HepG2 (cell line): ENCODE data around the gene MAML1. TPM values are rescaled to one million over a fixed set of nuclear protein-coding genes. Genes with fewer than 3 reads are reported as not detected.
A peak's percentile ranks its signal among the peaks of the same experiment; 100 is the strongest.

Experiments
- BHLHE40 ChIP-seq: IDR thresholded peaks from 2 replicates; pipeline ENCODE4 v1.6.1; 2011; ENCODE audit warnings: low read length, improper control_type of control experiment
- CREB1 ChIP-seq, 2 experiments: fragments of 450-650 bp in 1 of 2; IDR thresholded peaks; 2 replicates each; pipeline ENCODE4 v1.6.1; 2016 to 2017; ENCODE audit warnings: control low read depth in 1 of 2, mild to moderate bottlenecking in 1 of 2, missing compliant biosample characterization in 1 of 2, missing genetic modification characterization in 1 of 2
- GFI1 ChIP-seq: sonication (generic); formaldehyde crosslinking; IDR thresholded peaks from 2 replicates; pipeline ENCODE4 v1.5.0; 2020; ENCODE audit warnings: missing genetic modification reagents, mild to moderate bottlenecking, borderline replicate concordance
- PLRG1 ChIP-seq: fragments of 450-650 bp; conservative IDR thresholded peaks from 2 replicates; pipeline ENCODE4 v1.6.1; 2016
- PLSCR1 ChIP-seq: sonication (generic); formaldehyde crosslinking; IDR thresholded peaks from 2 replicates; pipeline ENCODE4 v1.5.0; 2020; ENCODE audit warnings: missing genetic modification reagents, mild to moderate bottlenecking, borderline replicate concordance
- RBM22 ChIP-seq: fragments of 200-400 bp; formaldehyde crosslinking; optimal IDR thresholded peaks from 2 replicates; pipeline ENCODE3; 2017; ENCODE audit warnings: mild to moderate bottlenecking, low read length, moderate library complexity
- RNF2 ChIP-seq: fragments of 450-650 bp; conservative IDR thresholded peaks from 2 replicates; pipeline ENCODE4 v1.6.1; 2016; ENCODE audit warnings: low read depth
- TCF12 ChIP-seq, 2 experiments: fragments of 450-650 bp in 1 of 2; sonication (generic) in 1 of 2; formaldehyde crosslinking in 1 of 2; IDR thresholded peaks; 2 replicates each; pipeline versions ENCODE4 v1.6.1 to v1.8.0; 2017 to 2022; ENCODE audit warnings: antibody characterized with exemption in 1 of 2, mild to moderate bottlenecking in 1 of 2, missing genetic modification reagents in 1 of 2, moderate library complexity in 1 of 2
- ZFX ChIP-seq: sonication (generic); formaldehyde crosslinking; IDR thresholded peaks from 2 replicates; pipeline ENCODE4 v1.4.0; 2020; ENCODE audit warnings: mild to moderate bottlenecking, low read depth, missing genetic modification reagents, moderate library complexity
- ZKSCAN5 ChIP-seq: sonication (generic); formaldehyde crosslinking; IDR thresholded peaks from 2 replicates; pipeline ENCODE4 v1.5.1; 2020; ENCODE audit warnings: mild to moderate bottlenecking, missing genetic modification reagents
- ZNF251 ChIP-seq: sonication (generic); formaldehyde crosslinking; IDR thresholded peaks from 2 replicates; pipeline ENCODE4 v1.9.0; 2021; ENCODE audit warnings: mild to moderate bottlenecking, missing genetic modification reagents
- ZNF329 ChIP-seq: sonication (generic); formaldehyde crosslinking; IDR thresholded peaks from 2 replicates; pipeline ENCODE4 v1.9.0; 2021; ENCODE audit warnings: low read depth, mild to moderate bottlenecking, missing genetic modification reagents
- ZNF407 ChIP-seq: sonication (generic); formaldehyde crosslinking; IDR thresholded peaks from one replicate; pipeline ENCODE4 v1.5.1; 2020; ENCODE audit warnings: mild to moderate bottlenecking, missing genetic modification reagents; ENCODE audit errors: not compliant biosample characterization
- ZNF432 ChIP-seq: sonication (generic); formaldehyde crosslinking; IDR thresholded peaks from 2 replicates; pipeline ENCODE4 v1.5.0; 2020; ENCODE audit warnings: missing genetic modification reagents, mild to moderate bottlenecking, borderline replicate concordance
- ZNF543 ChIP-seq: sonication (generic); formaldehyde crosslinking; IDR thresholded peaks from 2 replicates; pipeline ENCODE4 v1.4.0; 2020; ENCODE audit warnings: mild to moderate bottlenecking, missing genetic modification reagents
- ZNF547 ChIP-seq: sonication (generic); formaldehyde crosslinking; IDR thresholded peaks from 2 replicates; pipeline ENCODE4 v1.5.1; 2020; ENCODE audit warnings: mild to moderate bottlenecking, missing genetic modification reagents
- ZNF557 ChIP-seq: sonication (generic); formaldehyde crosslinking; IDR thresholded peaks from 2 replicates; pipeline ENCODE4 v1.4.0; 2020; ENCODE audit warnings: missing genetic modification reagents
- ZNF563 ChIP-seq: sonication (generic); formaldehyde crosslinking; IDR thresholded peaks from 2 replicates; pipeline ENCODE4 v1.8.0; 2022; ENCODE audit warnings: mild to moderate bottlenecking, moderate library complexity, missing genetic modification reagents
- ZNF768 ChIP-seq: sonication (generic); formaldehyde crosslinking; IDR thresholded peaks from 2 replicates; pipeline ENCODE4 v1.4.0; 2020; ENCODE audit warnings: missing genetic modification reagents
- ZNF776 ChIP-seq: sonication (generic); formaldehyde crosslinking; IDR thresholded peaks from 2 replicates; pipeline ENCODE4 v1.4.0; 2020; ENCODE audit warnings: mild to moderate bottlenecking, missing genetic modification reagents
- ZNF782 ChIP-seq: sonication (generic); formaldehyde crosslinking; IDR thresholded peaks from 2 replicates; pipeline ENCODE4 v1.4.0; 2020; ENCODE audit warnings: missing genetic modification reagents, mild to moderate bottlenecking, borderline replicate concordance
- polyA plus RNA-seq, 8 experiments: library from polyadenylated mRNA; depleted of rRNA in 3 of 8; stranded (reverse) in 7 of 8; unstranded in 1 of 8; fragments of >200 nt; fragmentation: Illumina TruSeq in 4 of 8; extraction: Trizol in 4 of 8; gene quantifications; 2 replicates each; pipeline versions ENCODE4 v1.2.1 to v1.2.3, GENCODE V29; 2011 to 2016; ENCODE audit warnings: low read depth in 4 of 8, missing spikeins in 1 of 8, mixed read lengths in 1 of 8; ENCODE audit not compliant: insufficient read depth in 1 of 8
- total RNA-seq, 5 experiments: library from RNA; depleted of rRNA; stranded (reverse); fragments of >200 nt; fragmentation: Illumina TruSeq; extraction: Trizol; gene quantifications; 2 replicates each; pipeline ENCODE4 v1.2.3, GENCODE V29; 2016; ENCODE audit warnings: low read depth in 1 of 5

The MAML1 gene
- total and polyA plus RNA-seq, 2 of the 13 experiments (the other 11 are each of a cell fraction or from before 2014, with no cell fraction given), result 10.0 to 10.8 TPM

- TF ChIP-seq ZNF432 (no peak), ZKSCAN5 (CRISPR knock-in tag) (no peak), ZNF776 (CRISPR knock-in tag) (peak; percentile 39; the same call in 1 of the 2 replicates), ZNF407 (CRISPR knock-in tag) (no peak), ZNF563 (CRISPR knock-in tag) (peak; percentile 7; the same call in 1 of the 2 replicates), TCF12 (IDR thresholded peaks at IDR 0.05) (no peak), TCF12 (CRISPR knock-in tag; IDR thresholded peaks at IDR 0.05) (peak; percentile 34; the same call in 1 of the 2 replicates), ZNF782 (CRISPR knock-in tag) (0 out of 2 replicates have a peak, but pooled peaks have one; percentile 3), ZNF329 (CRISPR knock-in tag) (no peak; the same call in 1 of the 2 replicates), ZNF547 (0 out of 2 replicates have a peak, but pooled peaks have one; percentile 15), PLRG1 (no peak), ZFX (CRISPR knock-in tag) (peak; percentile 95), BHLHE40 (no peak; the same call in 1 of the 2 replicates), GFI1 (CRISPR knock-in tag) (no peak; the same call in 1 of the 2 replicates), ZNF543 (CRISPR knock-in tag) (0 out of 2 replicates have a peak, but pooled peaks have one; percentile 23), RBM22 (no peak), ZNF251 (no peak), RNF2 (peak; percentile 93), CREB1 (IDR thresholded peaks at IDR 0.05) (no peak), CREB1 (CRISPR knock-in tag; IDR thresholded peaks at IDR 0.05) (no peak), ZNF768 (CRISPR knock-in tag) (no peak), PLSCR1 (CRISPR knock-in tag) (no peak), ZNF557 (CRISPR knock-in tag) (peak; percentile 72; the same call in 1 of the 2 replicates)
Observed at GRCh38 chr5:179819296-179820126, 86.9 kb downstream of the MAML1 start (continued).
